NCI-H82 treated with DMSO at 0.1 percent for 48 hours (cell line): ENCODE data around the gene ALK.
"Not testable (repeated sequence)": the region's sequence is repeated elsewhere in the genome, so short reads cannot be mapped to it uniquely, and the experiment has no call there.

Source experiments
- DNase-seq: peaks from one replicate; lab custom pipeline; 2025; ENCODE audit not compliant: unreplicated experiment; lab: John Stamatoyannopoulos, UW

Gene ALK

DNA sequence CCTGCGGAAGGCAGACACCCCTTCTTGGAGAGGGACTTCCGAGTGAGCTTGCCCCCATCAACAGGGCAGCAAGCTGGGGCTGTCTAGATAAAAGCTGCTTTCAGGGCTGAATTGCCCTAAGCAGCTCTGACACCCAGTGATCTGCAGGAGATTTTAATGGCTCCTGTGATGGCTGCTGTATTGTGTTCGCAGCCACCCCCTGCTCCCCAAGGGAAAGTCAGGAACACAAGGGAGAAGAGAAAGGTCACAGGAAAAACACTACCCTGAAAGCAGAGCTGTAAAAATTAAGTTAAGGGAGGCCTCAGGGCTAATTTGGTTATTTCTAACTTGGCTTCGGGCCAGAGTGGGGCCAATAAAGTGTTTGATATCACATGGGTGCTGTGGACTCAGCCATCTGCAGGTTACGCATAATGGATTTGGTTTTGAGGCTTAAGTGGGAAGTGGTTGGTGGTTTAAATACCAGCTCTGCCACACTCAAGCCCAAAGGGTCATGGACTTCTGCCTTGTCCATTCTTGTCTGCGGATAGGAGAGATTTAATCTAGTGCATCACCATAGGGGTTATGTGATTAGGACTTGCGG lies 658.6 kb downstream of the ALK start:
- peak; percentile 74 for DNase-seq

- DNase-seq = no peak
These were observed 660.4 kb downstream of the ALK start for GRCh38 chr2:29261003-29261402.

DNA sequence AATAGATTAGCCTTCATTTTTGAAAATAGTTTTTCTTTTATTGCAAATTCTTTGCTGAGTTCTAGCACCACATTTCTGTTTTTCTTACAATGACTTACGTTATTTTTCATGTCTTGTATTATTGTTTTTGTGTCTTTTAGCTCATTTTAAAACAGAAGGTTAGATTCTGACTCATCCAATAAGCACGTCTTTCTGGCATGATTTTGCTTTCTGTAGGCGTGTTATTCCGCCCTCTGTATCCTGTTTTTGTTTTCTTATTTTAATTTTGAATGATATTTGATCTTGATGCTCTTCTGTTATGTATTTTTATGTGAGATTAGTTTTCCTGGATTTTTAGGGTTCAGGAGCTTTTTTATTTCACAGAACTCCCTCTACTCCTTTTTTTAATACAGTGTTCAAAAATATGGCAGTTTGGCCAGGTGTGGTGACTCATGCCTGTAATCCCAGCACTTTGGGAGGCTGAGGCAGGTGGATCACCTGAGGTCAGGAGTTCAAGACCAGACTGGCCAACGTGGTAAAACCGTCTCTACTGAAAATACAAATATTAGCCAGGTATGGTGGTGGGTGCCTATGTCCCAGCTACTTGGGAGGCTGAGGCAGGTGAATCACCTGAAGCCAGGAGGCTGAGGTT lies 661.1 kb downstream of the ALK start:
- no peak for DNase-seq

DNA sequence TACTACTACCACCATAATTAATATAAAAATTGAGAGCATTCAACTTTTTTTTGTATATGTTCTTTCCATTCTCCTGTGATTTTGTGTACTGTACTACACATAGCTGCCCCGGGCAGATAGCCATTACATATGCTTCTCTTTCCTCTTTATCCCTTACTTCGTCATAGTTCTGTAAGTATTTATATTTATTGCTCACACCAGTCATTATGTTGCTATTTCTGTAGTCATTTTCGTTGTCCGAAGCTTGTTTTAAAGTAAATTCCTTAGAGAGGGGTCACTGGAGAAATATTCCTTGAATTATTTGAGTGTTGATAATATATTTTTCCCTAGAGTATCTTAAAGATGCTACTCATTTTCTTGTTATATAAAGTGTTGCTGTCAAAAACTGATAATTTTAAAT lies 662.2 kb downstream of the ALK start:
- no peak for DNase-seq

DNA sequence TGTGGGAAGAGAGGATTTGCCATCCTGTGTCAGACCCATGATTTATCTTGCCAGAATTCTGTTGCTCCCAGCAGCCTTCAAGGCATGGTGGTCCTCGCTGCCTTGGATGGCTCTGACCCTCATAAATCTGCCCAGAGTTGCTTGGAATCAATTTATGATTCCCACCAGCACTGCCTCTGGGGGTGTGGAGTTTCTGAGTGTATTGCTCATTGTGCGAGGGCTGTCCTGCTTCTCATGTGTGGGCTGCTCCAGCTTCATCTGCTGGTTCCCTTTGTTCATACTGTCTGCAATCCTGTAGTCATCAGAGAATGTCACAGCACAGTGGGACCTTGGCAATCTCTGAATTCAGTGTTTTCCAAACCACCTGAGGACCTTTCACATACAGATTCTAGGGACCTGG lies 666.4 kb downstream of the ALK start:
- DNase-seq = no peak

GRCh38 chr2:29253495-29254275 lies 667.7 kb downstream of the ALK start:
- not testable (repeated sequence) for DNase-seq

- no peak for DNase-seq
These were observed 668.4 kb downstream of the ALK start for GRCh38 chr2:29253026-29253425.

DNA sequence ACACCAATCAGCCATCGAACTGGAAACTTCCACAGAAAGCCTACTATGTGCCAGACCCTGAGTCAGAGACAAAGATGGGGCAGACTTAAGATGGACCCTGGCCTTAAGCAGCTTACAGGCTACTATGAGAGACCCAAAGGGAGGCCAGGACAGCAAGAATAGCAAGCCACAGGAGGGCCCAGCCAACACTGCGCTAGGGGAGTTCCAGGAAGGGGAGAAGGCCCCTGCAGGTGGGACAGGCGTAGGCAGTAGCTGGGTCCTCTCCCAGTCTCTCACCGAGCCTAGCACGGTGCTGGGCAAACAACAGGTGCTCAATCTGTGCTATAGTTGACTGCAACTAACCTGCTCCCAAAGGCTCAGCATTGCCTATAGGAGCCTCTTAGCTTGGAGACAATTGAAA lies 670.0 kb downstream of the ALK start:
- no peak for DNase-seq

- no peak for DNase-seq
These were observed 670.4 kb downstream of the ALK start for GRCh38 chr2:29250977-29251376.

- peak; percentile 83 for DNase-seq
These were observed 671.6 kb downstream of the ALK start for GRCh38 chr2:29249666-29250253.

GRCh38 chr2:29247336-29247914 lies 674.0 kb downstream of the ALK start:
- DNase-seq = no peak

DNA sequence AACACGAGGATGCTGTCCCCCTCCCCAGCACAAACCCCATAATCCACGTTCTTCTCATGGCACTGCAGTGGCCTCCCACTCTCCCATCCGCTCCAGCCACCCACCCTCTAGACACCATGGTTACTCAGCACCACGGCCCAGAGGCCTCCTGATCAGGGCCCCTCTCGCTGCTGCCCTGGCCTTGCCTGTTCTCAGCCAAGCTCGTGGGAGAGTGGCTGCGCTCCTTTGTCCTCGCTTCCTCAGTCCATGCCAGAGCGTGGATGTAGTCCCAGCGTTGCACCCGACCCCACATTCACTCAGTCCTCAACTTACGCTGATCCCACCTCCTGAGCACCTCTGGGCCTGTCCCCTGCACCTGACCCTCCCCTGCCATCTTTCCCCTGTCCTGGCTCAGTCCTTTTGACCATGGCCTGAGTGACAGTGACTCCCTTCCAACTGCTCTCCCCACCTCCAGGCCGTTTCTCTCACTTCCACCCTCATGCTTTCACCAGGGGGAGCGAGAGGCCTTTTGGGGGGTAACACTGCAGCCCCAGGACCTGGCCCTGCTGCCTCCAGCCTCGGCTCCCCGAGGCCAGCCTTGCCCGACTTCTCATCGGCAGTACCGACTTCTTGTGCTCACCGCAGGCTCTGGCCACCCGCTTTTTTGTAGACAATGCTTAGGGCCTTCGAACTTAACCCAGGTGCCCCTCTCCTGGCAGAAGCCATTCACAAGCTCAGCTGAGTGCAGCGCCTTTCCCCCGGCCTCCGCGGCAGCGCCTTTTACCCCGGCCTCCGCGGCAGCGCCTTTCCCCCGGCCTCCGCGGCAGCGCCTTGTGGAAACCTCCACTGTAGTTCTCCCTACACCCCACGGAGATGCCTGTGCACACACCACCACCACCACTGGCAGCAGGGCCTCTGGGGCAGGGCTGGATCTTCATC lies 674.7 kb downstream of the ALK start:
- no peak for DNase-seq

DNA sequence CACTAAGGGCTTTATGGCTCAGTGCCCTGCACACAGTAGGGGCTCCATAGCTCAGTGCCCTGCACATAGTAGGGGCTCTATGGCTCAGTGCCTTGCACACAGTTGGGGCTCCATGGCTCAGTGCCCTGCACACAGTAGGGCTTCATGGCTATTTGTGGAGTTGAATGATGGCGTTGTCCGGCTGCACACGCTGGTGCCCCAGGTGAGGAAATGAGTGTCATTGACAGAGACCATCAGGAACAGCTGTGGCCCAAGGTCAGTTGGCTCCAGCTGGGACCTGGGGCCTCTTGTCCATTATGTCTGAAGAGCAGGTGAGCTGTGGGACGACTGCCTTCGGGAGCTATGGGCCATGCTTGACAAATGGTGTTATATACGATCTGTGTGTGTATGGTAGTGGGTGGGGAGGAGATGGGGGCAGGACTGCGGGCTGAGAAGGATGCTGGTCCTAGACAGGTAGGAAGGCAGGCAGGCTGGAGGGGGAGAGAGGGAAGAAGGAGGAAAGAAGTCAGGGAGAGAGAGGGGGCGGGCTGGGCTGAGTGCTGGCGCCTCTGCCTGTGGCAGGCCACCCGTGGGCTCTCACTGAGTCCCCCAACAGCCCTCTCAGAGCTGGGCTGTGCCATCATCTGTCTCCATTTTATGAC lies 675.5 kb downstream of the ALK start:
- no peak for DNase-seq

DNA sequence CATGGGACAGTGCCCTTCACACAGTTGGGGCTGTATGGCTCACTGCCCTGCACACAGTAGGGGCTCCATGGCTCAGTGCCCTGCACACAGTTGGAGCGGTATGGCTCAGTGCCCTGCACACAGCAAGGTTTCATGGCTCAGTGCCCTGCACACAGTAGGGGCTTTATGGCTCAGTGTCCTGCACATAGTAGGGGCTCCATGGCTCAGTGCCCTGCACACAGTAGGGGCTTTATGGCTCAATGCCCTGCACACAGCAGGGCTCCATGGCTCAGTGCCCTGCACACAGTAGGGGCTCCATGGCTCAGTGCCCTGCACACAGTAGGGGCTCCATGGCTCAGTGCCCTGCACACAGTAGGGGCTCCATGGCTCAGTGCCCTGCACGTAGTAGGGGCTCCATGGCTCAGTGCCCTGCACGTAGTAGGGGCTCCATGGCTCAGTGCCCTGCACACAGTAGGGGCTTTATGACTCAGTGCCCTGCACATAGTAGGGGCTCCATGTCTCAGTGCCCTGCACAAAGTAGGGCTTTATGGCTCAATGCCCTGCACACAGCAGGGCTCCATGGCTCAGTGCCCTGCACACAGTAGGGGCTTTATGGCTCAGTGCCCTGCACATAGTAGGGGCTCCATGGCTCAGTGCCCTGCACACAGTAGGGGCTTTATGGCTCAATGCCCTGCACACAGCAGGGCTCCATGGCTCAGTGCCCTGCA lies 676.2 kb downstream of the ALK start:
- not testable (repeated sequence) for DNase-seq

DNA sequence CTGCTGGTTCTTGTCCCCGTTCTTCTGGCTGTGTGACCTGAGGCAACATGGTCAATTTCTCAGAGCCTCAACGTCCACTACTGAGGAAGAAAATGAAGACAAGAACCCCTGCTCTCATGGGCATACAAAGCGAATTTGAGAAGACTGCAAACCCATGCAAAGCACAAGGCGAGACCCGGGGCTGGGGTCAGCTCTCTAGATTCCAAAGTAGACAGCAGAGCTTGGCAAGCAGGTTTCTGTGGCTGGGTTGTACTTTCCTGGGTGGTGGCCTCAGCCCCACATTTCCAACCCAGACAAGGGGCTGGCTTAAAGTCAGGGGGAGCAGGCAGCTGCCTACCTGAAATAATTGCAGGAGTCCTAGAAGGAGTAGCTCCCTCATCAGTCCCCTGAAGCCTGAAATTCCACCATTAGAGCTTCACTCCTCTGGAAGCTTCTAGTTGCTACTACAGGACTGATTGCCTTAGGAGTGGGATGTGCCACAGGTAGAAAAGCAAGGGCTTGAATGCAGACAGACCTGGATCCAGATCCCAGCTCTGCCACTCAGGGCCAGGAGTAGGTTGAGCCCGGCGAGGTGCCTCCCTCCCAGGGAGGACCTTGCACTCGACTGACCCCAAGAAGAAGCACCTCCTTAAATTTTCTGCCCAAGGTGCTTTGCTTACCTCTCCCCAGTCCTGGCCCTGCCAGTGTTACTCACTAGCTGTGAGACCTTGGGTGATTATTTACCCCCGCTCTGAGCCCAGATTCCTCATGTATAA lies 678.6 kb downstream of the ALK start:
- DNase-seq = no peak

DNA sequence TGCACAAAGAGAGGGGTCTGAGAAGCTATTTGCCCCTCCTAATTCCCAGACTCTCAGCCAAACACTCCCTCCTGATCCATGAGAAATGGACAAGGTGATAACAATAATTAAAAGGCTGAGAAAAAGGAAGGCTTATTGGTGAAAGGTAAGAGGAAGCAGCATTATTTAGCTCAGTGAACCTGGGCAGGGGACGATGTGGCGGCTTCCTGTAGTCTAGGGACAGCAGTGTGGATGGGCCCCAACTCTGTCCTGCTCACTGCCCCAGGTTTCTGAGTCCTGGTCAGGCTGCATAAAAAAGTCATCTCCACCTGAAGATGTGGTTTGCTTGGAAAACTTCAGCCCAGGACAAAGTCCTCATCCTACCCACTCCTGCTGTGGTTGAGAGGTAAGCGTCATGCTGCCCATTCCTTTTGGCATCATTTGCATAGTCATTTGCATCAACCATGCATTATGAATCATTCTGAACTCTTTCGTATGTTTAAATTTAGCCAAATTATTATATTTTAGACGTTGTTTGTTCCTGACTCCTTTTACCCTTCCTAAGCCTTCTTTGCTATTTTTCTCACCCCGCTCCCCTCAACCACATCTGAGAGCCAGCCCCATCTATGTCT lies 679.3 kb downstream of the ALK start:
- DNase-seq = no peak

GRCh38 chr2:29241341-29241740 lies 680.0 kb downstream of the ALK start:
- no peak for DNase-seq

- DNase-seq = no peak
These were observed 680.8 kb downstream of the ALK start for GRCh38 chr2:29240601-29241000.
